Endometrial microvascular endothelial cells (primary cell): Measurements from ENCODE around the gene ABAT. TPM values are rescaled to one million over a fixed set of nuclear protein-coding genes. Genes with fewer than 3 reads are reported as not detected.

Experiments used
- in situ Hi-C: cut with HindIII; loops from 2 replicates; pipeline ENCODE4 v1.10.0; 2017; ENCODE audit warnings: low sequenced_read_pairs, low pct_unique_long_range_greater_than_20kb; ENCODE audit errors: inconsistent ontology term
- total RNA-seq: library from RNA; depleted of rRNA; stranded (reverse); fragments of >200 nt; gene quantifications from one replicate; pipeline ENCODE4 v1.2.3, GENCODE V29; 2015; ENCODE audit errors: inconsistent ontology term

Gene ABAT
- total RNA-seq: 0.56 TPM

DNA sequence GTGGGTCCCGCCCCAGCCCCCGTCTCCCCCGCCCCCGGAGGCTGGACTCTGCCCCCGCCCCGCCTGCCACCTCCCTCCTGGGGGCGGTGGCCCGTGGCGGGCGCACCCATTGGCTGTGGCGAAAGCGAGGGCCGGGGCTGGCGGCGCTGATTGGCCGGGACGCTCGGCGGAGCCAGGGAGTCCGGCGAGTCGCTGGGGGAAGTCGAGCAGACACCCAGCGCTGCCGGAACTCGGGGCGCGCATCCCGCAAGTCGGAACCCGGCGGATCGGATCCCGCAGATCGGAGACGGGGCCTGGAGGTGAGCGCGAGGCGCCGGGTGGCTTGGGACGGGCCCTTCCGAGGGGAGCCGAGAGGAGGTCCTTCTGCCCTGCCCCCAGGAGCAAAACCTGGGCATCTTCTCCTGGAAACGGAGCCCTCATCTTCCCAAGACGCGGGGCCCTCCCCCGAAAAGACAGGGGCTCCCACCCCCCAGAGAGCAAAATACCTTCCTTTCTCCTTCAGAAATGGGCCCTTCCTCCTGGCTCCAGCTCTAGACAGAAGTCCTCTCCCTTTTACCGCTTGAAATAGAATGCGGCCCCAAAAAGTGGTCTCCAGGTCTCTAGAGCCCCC, at the start of gene ABAT:
Gene ABAT, plus strand, starts transcription at position 205 of the 610 bp plus-strand sequence. CDS start 61,123 bp downstream, outside the sequence.
- in situ Hi-C loops: no loop called here

DNA sequence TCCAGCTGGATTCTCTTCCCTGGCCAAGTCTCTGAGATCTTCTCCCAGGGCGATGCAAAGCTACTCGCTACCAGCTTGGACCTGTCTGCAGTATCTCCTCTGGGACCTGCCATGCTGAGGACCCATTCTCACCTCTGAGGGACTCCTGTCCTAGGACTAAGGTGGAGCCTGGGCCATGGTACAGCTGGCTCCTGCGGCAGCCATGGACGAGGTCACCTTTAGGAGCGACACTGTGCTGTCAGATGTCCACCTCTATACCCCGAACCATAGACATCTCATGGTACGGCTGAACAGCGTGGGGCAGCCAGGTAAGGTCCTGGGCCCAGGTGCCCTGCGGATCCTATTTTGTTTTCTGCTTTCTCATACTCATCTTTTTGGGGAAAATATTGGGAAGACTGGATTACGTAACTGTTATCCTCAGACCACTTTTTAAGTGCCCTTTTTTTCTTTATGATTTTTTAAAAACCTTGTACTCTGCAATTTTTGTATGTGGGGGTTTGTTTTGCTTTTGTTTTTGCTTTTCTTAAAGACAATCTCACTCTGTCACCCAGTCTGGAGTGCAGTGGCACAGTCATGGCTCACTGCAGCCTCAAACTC, 48.8 kb upstream of the ABAT start:
- in situ Hi-C loops: no loop called here

DNA sequence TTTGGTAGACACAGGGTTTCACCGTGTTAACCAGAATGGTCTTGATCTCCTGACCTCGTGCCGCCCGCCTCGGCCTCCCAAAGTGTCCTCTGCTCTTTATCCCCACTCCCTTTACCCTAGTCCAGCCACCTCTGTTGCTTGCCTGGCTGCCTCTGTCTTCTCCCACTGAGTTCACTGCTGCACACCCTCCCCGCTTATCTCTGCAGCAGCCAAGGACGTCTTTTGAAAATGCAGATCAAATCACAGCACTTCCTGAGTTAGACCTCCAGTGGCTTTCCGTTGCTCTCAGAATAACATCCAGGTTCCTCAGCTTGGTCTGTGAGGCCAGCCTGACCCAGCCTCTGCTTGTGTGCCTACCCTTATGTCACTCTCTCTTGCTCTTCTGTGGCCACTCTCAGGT, 47.5 kb upstream of the ABAT start:
- in situ Hi-C loops: no loop called here

DNA sequence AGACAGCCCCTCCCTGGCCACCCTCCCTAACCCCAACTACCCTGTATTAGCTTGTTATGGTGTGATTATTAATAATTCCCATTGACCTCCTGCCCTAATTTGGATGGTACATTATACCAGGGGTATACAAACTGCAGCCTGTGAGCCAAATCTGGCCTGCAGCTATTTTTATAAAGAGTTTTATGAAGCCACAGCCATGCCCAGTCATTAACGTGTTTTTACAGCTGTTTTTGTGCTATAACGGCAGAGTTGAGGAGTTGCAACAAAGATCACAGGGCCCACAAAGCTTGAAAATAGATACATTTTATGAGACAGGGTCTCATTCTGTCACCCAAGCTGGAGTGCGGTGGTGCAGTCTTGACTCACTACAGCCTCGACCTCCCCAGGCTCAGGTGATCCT, 47.0 kb upstream of the ABAT start:
- in situ Hi-C loops: no loop called here

- in situ Hi-C loops: no loop called here
Measured at GRCh38 chr16:8628981-8629725, 45.3 kb upstream of the ABAT start.

- in situ Hi-C loops: no loop called here
Measured at GRCh38 chr16:8630255-8630953, 44.0 kb upstream of the ABAT start.

- in situ Hi-C loops: no loop called here
Measured at GRCh38 chr16:8631373-8631772, 43.0 kb upstream of the ABAT start.

- in situ Hi-C loops: no loop called here
Measured at GRCh38 chr16:8631818-8632465, 42.5 kb upstream of the ABAT start.

DNA sequence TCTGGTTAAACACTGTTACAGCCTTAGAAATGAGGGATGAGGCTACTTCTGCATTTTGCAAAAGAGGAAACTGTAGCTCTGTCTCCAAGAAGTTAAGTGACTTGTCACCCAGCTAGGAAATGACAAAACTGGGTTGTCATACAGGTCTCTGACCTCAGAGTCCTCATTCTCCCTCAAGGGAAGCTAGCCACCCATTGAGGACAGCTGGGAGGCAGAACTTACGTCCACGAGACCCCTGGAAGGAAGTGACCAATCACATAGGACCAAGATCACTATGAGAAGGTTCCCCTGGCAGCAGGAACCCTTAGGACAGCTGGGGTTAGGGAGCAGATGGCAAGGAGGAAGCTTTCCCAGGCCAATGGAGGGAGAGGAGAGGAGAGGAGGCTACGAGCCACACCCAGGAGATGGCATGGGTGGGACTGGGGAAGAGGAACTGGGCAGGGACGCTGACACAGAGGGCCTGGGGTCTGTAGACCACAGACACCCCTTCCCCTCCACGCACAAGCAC, 41.7 kb upstream of the ABAT start:
- in situ Hi-C loops: no loop called here

DNA sequence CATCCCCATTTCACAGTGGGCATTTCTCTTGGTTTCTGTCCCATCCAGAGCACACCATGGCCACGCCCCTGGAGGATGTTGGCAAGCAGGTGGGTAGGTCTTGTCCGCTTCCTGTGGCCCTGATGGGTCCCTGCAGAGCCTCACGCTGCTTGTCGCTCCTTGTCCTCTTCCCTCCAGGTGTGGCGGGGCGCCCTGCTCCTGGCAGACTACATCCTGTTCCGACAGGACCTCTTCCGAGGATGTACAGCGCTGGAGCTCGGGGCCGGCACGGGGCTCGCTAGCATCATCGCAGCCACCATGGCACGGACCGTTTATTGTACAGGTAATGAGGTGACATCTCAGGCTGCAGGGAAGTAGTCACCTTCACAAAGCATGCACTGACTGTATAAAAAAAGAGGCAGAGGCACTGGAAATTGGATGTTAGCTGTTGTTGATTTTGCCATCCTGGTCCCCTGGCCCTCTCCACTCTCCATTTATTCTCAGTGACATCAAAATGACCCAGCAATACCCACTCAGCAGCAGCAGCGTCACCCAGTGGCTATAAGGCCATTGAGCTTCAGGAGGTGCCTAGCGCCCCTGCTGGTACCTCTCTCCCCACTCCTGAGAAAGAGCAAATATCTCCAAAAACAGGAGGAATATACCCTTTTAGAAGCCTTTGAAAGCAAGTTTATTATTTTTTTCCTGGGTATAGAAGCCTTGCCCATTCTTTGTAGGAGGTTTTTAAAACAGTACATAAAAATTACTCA, 39.3 kb upstream of the ABAT start:
- in situ Hi-C loops: no loop called here

- in situ Hi-C loops: no loop called here
Measured at GRCh38 chr16:8639694-8640093, 34.7 kb upstream of the ABAT start.

- in situ Hi-C loops: no loop called here
Measured at GRCh38 chr16:8641671-8642070, 32.7 kb upstream of the ABAT start.

- in situ Hi-C loops: no loop called here
Measured at GRCh38 chr16:8642146-8642545, 32.3 kb upstream of the ABAT start.

- in situ Hi-C loops: no loop called here
Measured at GRCh38 chr16:8644211-8645140, 29.9 kb upstream of the ABAT start.

DNA sequence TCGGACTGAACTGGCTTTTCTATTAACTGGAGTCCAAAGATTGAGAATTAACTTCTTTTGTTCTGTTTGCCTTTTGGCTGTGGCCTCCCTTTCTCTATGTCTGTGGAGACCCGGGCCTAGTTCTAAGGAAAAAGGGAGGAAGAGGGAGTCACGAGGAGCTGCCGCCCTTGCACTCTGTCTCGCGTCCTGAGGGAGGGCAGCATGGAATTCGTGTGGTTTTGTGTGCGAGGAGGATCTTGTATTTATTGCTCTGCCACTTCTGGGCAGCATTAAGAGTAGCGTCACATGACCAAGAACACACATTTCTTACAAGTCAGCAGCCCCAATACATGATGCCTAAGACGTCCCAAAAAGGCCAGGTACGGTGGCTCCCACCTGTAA, 29.3 kb upstream of the ABAT start:
- in situ Hi-C loops: no loop called here

DNA sequence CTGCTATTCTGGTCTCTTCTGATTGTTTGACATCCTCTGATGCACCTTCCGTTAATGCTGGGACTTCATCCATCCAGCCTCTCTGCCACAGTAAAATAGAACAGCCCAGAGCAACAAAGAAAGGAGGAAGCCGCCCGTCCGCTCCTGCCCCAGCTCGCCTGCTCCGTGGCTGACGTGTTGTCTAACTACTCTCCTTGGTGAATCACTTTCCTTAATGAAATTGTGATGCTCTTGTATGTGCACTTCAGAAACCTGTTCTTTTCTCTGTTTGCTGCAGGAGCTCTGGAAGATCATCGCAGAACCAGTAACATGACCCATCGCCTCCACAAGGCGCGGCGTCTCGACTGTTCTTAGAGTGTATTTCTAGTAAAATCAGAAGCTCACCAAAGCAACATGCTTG, 28.6 kb upstream of the ABAT start:
- in situ Hi-C loops: no loop called here

DNA sequence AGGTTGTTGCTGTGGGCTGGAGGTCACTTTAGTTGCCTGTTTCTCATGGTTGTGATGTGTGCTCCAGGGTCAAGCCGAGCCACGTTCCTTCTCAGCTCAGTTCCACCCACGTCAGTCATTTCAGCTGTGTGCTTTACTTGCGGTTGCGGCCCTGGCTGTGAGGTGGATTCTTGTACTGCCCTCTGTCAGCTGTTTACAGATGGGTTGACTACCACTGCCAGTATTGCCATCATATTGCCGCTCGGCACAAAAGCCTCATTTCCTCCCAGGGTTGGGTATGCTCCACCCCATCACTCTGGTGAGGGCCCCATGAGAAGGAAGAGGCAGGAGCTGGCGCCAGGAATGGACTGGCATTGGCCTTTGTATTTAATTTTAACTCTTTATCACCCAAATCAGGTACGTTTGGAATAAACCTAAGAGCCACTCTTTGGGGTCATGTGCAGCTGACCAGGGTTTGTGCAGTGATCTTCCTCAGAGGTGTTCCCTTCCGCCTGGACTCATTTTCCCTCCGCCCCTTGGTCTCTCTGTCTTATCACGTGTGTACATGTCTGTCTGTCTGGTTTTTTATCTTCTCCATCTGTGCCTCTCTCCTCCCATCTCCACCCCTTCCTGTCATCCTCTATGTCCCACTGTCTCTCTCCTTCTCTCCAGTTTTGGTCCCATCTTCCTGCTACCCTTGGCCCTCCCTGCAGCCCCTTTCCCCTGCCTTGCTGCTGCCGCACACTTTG, 27.9 kb upstream of the ABAT start:
- in situ Hi-C loops: no loop called here
